Smooth muscle cell (in vitro differentiated cells): ENCODE results near the gene NEUROD2. TPM values are rescaled to one million over a fixed set of nuclear protein-coding genes. Genes with fewer than 3 reads are reported as not detected.
"Not testable (repeated sequence)": the region's sequence is repeated elsewhere in the genome, so short reads cannot be mapped to it uniquely, and the experiment has no call there.

ENCODE experiments used
- DNase-seq: peaks from one replicate; lab custom pipeline; 2025; ENCODE audit not compliant: unreplicated experiment; lab: John Stamatoyannopoulos, UW
- H2AFZ ChIP-seq: fragments of 200-600 bp; sonication (generic); 2 replicates; pipeline ENCODE4 v1.6.0; 2016; ENCODE audit warnings: antibody characterized with exemption, low read depth, mild to moderate bottlenecking
- H3F3A ChIP-seq: fragments of 200-600 bp; sonication (generic); 2 replicates; pipeline ENCODE4 v1.6.0; 2017; ENCODE audit warnings: antibody characterized with exemption, low read depth
- H3K27ac ChIP-seq: fragments of 200-600 bp; sonication (generic); 2 replicates; pipeline ENCODE4 v1.5.1; 2016; ENCODE audit warnings: low read depth, mild to moderate bottlenecking
- H3K27me3 ChIP-seq: fragments of 200-600 bp; sonication (generic); 2 replicates; pipeline ENCODE4 v1.6.1; 2016; ENCODE audit warnings: low read depth, mild to moderate bottlenecking
- H3K36me3 ChIP-seq: fragments of 200-600 bp; sonication (generic); 2 replicates; pipeline ENCODE4 v1.5.1; 2016; ENCODE audit warnings: low read depth
- H3K4me1 ChIP-seq: fragments of 200-600 bp; sonication (generic); 2 replicates; pipeline ENCODE4 v1.5.1; 2016; ENCODE audit warnings: low read depth
- H3K4me2 ChIP-seq: fragments of 200-600 bp; sonication (generic); 2 replicates; pipeline ENCODE4 v1.6.0; 2016; ENCODE audit warnings: mild to moderate bottlenecking
- H3K4me3 ChIP-seq: fragments of 200-600 bp; sonication (generic); 2 replicates; pipeline ENCODE4 v1.5.1; 2016; ENCODE audit warnings: mild to moderate bottlenecking
- H3K79me2 ChIP-seq: fragments of 200-600 bp; sonication (generic); 2 replicates; pipeline ENCODE4 v1.6.0; 2016; ENCODE audit warnings: low read depth, mild to moderate bottlenecking
- H3K9ac ChIP-seq: fragments of 200-600 bp; sonication (generic); 2 replicates; pipeline ENCODE4 v1.6.0; 2016; ENCODE audit warnings: low read depth
- H3K9me3 ChIP-seq: fragments of 200-600 bp; sonication (generic); replicated peaks from 2 replicates; pipeline ENCODE4 v1.5.1; 2016; ENCODE audit warnings: low read depth
- H4K20me1 ChIP-seq: fragments of 200-600 bp; sonication (generic); 2 replicates; pipeline ENCODE4 v1.6.0; 2016; ENCODE audit warnings: low read depth
- CTCF ChIP-seq: fragments of 200-600 bp; sonication (generic); IDR thresholded peaks from 2 replicates; pipeline ENCODE4 v1.5.1; 2017; ENCODE audit warnings: borderline replicate concordance, mild to moderate bottlenecking, antibody characterized with exemption; ENCODE audit not compliant: insufficient read depth, poor library complexity, severe bottlenecking
- WGBS: methylation state at CpG from one replicate; pipeline ENCODE4 v1.1.7; 2016; ENCODE audit warnings: low lambda C conversion rate; 5-methylcytosine and 5-hydroxymethylcytosine counted together
- polyA plus RNA-seq: library from polyadenylated mRNA; unstranded; fragments of >200 nt; fragmentation: Nextera tagmentation; extraction: Ambion mirVana; gene quantifications from 2 replicates; pipeline ENCODE4 v1.2.1, GENCODE V29; 2016
- total RNA-seq: library from RNA; depleted of rRNA; stranded (reverse); fragments of >200 nt; gene quantifications from 2 replicates; pipeline ENCODE4 v1.2.3, GENCODE V29; 2014

Gene NEUROD2
- total and polyA plus RNA-seq, 2 experiments from 2014 or later, result 0.19 TPM; not detected in 1

GRCh38 chr17:39595294-39595693 lies 12.4 kb downstream of the NEUROD2 start:
- WGBS, result 11% methylated on average over 4 of the region's 4 CpGs
- no peaks in the 10 kb centered on the region for H3K4me1 ChIP-seq
- no peaks in the 10 kb centered on the region for H3K9me3 ChIP-seq
- TF ChIP-seq CTCF, result no peak
- H3K4me3 ChIP-seq, result no peak overlapping the region
- H3F3A ChIP-seq, result no peaks in the 10 kb centered on the region
- DNase-seq, result no peak
- H3K4me2 ChIP-seq, result no peak overlapping the region
- H2AFZ ChIP-seq, result no peak overlapping the region
- no peak overlapping the region for H3K27ac ChIP-seq
- no peaks in the 10 kb centered on the region for H3K36me3 ChIP-seq
- H3K79me2 ChIP-seq, result no peaks in the 10 kb centered on the region
- no peaks in the 10 kb centered on the region for H4K20me1 ChIP-seq
- no peak overlapping the region for H3K9ac ChIP-seq
- peaks cover 99% of the 10 kb centered on the region for H3K27me3 ChIP-seq

- H3K27ac ChIP-seq, result no peak overlapping the region
- no peak overlapping the region for H3K4me3 ChIP-seq
- no peak for TF ChIP-seq CTCF
- H3K4me1 ChIP-seq, result no peaks in the 10 kb centered on the region
- peaks cover 95% of the 10 kb centered on the region for H3K27me3 ChIP-seq
- H3K36me3 ChIP-seq, result no peaks in the 10 kb centered on the region
- no peak overlapping the region for H2AFZ ChIP-seq
- 75% methylated on average over 2 of the region's 2 CpGs for WGBS
- H3K9ac ChIP-seq, result no peak overlapping the region
- no peak for DNase-seq
- no peaks in the 10 kb centered on the region for H3K79me2 ChIP-seq
- H3K9me3 ChIP-seq, result no peaks in the 10 kb centered on the region
- H3K4me2 ChIP-seq, result no peak overlapping the region
- H4K20me1 ChIP-seq, result no peaks in the 10 kb centered on the region
- H3F3A ChIP-seq, result no peaks in the 10 kb centered on the region
Observed at GRCh38 chr17:39593371-39593770, 14.3 kb downstream of the NEUROD2 start.

GRCh38 chr17:39591958-39592954 lies 15.5 kb downstream of the NEUROD2 start:
- TF ChIP-seq CTCF, result no peak
- H3K4me3 ChIP-seq, result no peak overlapping the region
- 8% methylated on average over 22 of the region's 22 CpGs for WGBS
- DNase-seq, result no peak
- H3K4me1 ChIP-seq, result no peaks in the 10 kb centered on the region
- no peak overlapping the region for H3K9ac ChIP-seq
- no peaks in the 10 kb centered on the region for H3K9me3 ChIP-seq
- H3K4me2 ChIP-seq, result no peak overlapping the region
- H3K27me3 ChIP-seq, result peaks cover 94% of the 10 kb centered on the region
- no peaks in the 10 kb centered on the region for H4K20me1 ChIP-seq
- no peaks in the 10 kb centered on the region for H3K79me2 ChIP-seq
- H3F3A ChIP-seq, result no peaks in the 10 kb centered on the region
- no peak overlapping the region for H2AFZ ChIP-seq
- no peaks in the 10 kb centered on the region for H3K36me3 ChIP-seq
- no peak overlapping the region for H3K27ac ChIP-seq

DNA sequence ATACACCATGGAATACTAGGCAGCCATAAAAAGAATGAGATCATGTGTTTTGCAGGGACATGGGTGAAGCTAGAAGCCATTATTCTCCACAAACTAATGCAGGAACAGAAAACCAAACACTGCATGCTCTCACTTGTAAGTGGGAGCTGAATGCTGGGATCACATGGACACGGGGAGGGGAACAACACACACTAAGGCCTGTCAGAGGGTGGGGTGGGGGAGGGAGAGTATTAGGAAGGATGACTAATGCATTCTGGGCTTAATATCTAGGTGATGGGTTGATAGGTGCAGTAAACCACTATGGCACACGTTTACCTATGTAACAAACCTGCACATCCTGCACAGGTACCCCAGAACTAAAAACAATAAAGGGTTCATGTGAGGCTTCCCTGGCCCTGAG lies 17.5 kb downstream of the NEUROD2 start:
- H2AFZ ChIP-seq, H3K27ac ChIP-seq, H3K4me3 ChIP-seq, H3F3A ChIP-seq, H3K9me3 ChIP-seq, H3K36me3 ChIP-seq, H3K79me2 ChIP-seq, DNase-seq, H3K4me1 ChIP-seq, H3K9ac ChIP-seq, H4K20me1 ChIP-seq, H3K4me2 ChIP-seq: not testable (repeated sequence)
- H3K27me3 ChIP-seq, result peaks cover 78% of the 10 kb centered on the region
- WGBS, result 46% methylated on average over 2 of the region's 2 CpGs
